Neural cell (in vitro differentiated cells): ENCODE data around the gene PTRH1.

Experiments
- CTCF ChIP-seq: fragments of 450-650 bp; IDR thresholded peaks from 2 replicates; pipeline ENCODE4 v1.5.1; 2014; ENCODE audit warnings: antibody characterized with exemption, mild to moderate bottlenecking, moderate library complexity; ENCODE audit not compliant: poor library complexity, severe bottlenecking
- EP300 ChIP-seq: fragments of 450-650 bp; conservative IDR thresholded peaks from 2 replicates; pipeline ENCODE4 v1.6.1; 2014; ENCODE audit warnings: antibody characterized with exemption, mild to moderate bottlenecking, moderate library complexity; ENCODE audit not compliant: poor library complexity, severe bottlenecking
- EZH2 ChIP-seq: fragments of 200-600, 300-800 bp; shearing (Covaris generic), sonication (generic); IDR thresholded peaks from 2 replicates; pipeline ENCODE4 v1.6.1; 2014; ENCODE audit warnings: antibody characterized with exemption, low read length, borderline replicate concordance, mild to moderate bottlenecking; ENCODE audit not compliant: insufficient read depth, poor library complexity, severe bottlenecking
- MXI1 ChIP-seq: fragments of 450-650 bp; conservative IDR thresholded peaks from 2 replicates; pipeline ENCODE4 v1.6.1; 2014; ENCODE audit warnings: antibody characterized with exemption, mild to moderate bottlenecking; ENCODE audit not compliant: poor library complexity, severe bottlenecking
- POLR2AphosphoS5 ChIP-seq: IDR thresholded peaks from 2 replicates; pipeline ENCODE4 v1.6.1; 2012
- RAD21 ChIP-seq: fragments of 450-650 bp; conservative IDR thresholded peaks from 2 replicates; pipeline ENCODE4 v1.6.1; 2014; ENCODE audit warnings: antibody characterized with exemption, mild to moderate bottlenecking, moderate library complexity
- REST ChIP-seq: IDR thresholded peaks from 2 replicates; pipeline ENCODE4 v1.6.1; 2012; ENCODE audit warnings: borderline replicate concordance
- SMC3 ChIP-seq: fragments of 450-650 bp; conservative IDR thresholded peaks from 2 replicates; pipeline ENCODE4 v1.6.1; 2014; ENCODE audit warnings: antibody characterized with exemption, mild to moderate bottlenecking, moderate library complexity; ENCODE audit not compliant: poor library complexity
- TAF1 ChIP-seq: IDR thresholded peaks from 2 replicates; pipeline ENCODE4 v1.6.1; 2012; ENCODE audit warnings: low read depth

GRCh38 chr9:127693697-127694096, 21.8 kb downstream of the PTRH1 start:
- TF ChIP-seq CTCF, result no peak
- no peak for TF ChIP-seq EZH2
- no peak for TF ChIP-seq EP300
- TF ChIP-seq MXI1, result no peak
- TF ChIP-seq POLR2AphosphoS5, result no peak
- no peak for TF ChIP-seq REST
- TF ChIP-seq SMC3, result no peak
- TF ChIP-seq TAF1, result no peak
- TF ChIP-seq RAD21, result no peak
